B cell (primary cell): ENCODE results near the gene GPR25. TPM values are rescaled to one million over a fixed set of nuclear protein-coding genes. Genes with fewer than 3 reads are reported as not detected.

Experiments
- ATAC-seq: fragments of 200-7000 bp; cut with Tn5 transposase; one replicate; pipeline ENCODE4 v1.10.0; 2021; ENCODE audit warnings: low read depth, mild to moderate bottlenecking, moderate number of reproducible peaks, moderate library complexity
- CTCF ChIA-PET: fragments of 350-600 bp; sonication (Branson Sonifier 250); formaldehyde crosslinking; loops from one replicate; lab custom pipeline; 2021; ENCODE audit warnings: antibody characterized with exemption, inconsistent platforms; lab: Charles Lee
- POLR2A ChIA-PET: fragments of 350-600 bp; sonication (Branson Sonifier 250); formaldehyde crosslinking; loops from one replicate; lab custom pipeline; 2021; ENCODE audit warnings: antibody characterized with exemption; lab: Charles Lee
- DNase-seq: peaks from one replicate; pipeline ENCODE4 v3.0.0; 2013
- H2AFZ ChIP-seq: 2 replicates; pipeline ENCODE4 v1.6.1; 2012; ENCODE audit warnings: mild to moderate bottlenecking, low read depth, low read length; ENCODE audit not compliant: insufficient read depth, poor library complexity, severe bottlenecking
- H3K27ac ChIP-seq, 2 donors: 1 replicate in 1 of 2; 2 replicates in 1 of 2; pipeline ENCODE4 v1.5.1; 2012 to 2013; ENCODE audit warnings: low read length in 2 of 2, mild to moderate bottlenecking in 2 of 2, moderate library complexity in 1 of 2
- H3K27me3 ChIP-seq, 4 experiments: fragments of 200-600 bp in 1 of 4; sonication (generic) in 1 of 4; replicated peaks in 1 of 4; 1 replicate in 2 of 4; 2 replicates in 2 of 4; pipeline versions ENCODE4 v1.6.1 to v1.7.0; 2013 to 2016; ENCODE audit warnings: low read length in 3 of 4, mild to moderate bottlenecking in 2 of 4, mixed read lengths in 1 of 4, moderate library complexity in 1 of 4; ENCODE audit not compliant: insufficient read depth in 4 of 4, control insufficient read depth in 3 of 4; ENCODE audit errors: control extremely low read depth in 1 of 4
- H3K36me3 ChIP-seq, 2 experiments: replicated peaks in 1 of 2; 1 replicate in 1 of 2; 2 replicates in 1 of 2; pipeline versions ENCODE4 v1.6.1 to v1.7.1; 2013; ENCODE audit warnings: low read length in 1 of 2; ENCODE audit not compliant: insufficient read depth in 2 of 2, control insufficient read depth in 1 of 2; ENCODE audit errors: control extremely low read depth in 1 of 2, extremely low read depth in 1 of 2
- H3K4me1 ChIP-seq, 2 donors: fragments of 200-600 bp in 1 of 2; sonication (generic) in 1 of 2; 1 replicate in 1 of 2; 2 replicates in 1 of 2; pipeline versions ENCODE4 v1.5.1 to v1.6.1; 2013 to 2017; ENCODE audit warnings: low read length in 2 of 2; ENCODE audit not compliant: control insufficient read depth in 2 of 2, insufficient read depth in 2 of 2
- H3K4me2 ChIP-seq: replicated peaks from 2 replicates; pipeline ENCODE3; 2012; ENCODE audit warnings: mild to moderate bottlenecking, low read depth, low read length; ENCODE audit not compliant: poor library complexity, severe bottlenecking
- H3K4me3 ChIP-seq, 5 experiments: fragments of 200-600 bp in 1 of 5; sonication (generic) in 1 of 5; 1 replicate in 3 of 5; 2 replicates in 2 of 5; pipeline versions ENCODE4 v1.5.1 to v1.7.0; 2011 to 2016; ENCODE audit warnings: low read length in 4 of 5, mild to moderate bottlenecking in 4 of 5, low read depth in 2 of 5, control low read depth in 1 of 5, moderate library complexity in 1 of 5; ENCODE audit not compliant: insufficient read depth in 1 of 5; ENCODE audit errors: control extremely low read depth in 1 of 5, extremely low read depth in 1 of 5
- H3K79me2 ChIP-seq: fragments of 200-600 bp; sonication (generic); one replicate; pipeline ENCODE4 v1.6.0; 2016; ENCODE audit warnings: low read length; ENCODE audit not compliant: control insufficient read depth, insufficient read depth
- H3K9ac ChIP-seq: fragments of 200-600 bp; sonication (generic); 2 replicates; pipeline ENCODE4 v1.6.1; 2017; ENCODE audit warnings: mild to moderate bottlenecking, low read length, moderate library complexity
- H3K9me3 ChIP-seq, 3 donors: one replicate each; pipeline versions ENCODE4 v1.6.1 to v1.7.1; 2013; ENCODE audit warnings: low read length in 2 of 3; ENCODE audit not compliant: control insufficient read depth in 2 of 3, insufficient read depth in 1 of 3; ENCODE audit errors: control extremely low read depth in 1 of 3
- H4K20me1 ChIP-seq: 2 replicates; pipeline ENCODE4 v1.6.0; 2012; ENCODE audit warnings: mild to moderate bottlenecking, low read length; ENCODE audit not compliant: insufficient read depth, control insufficient read depth, poor library complexity, severe bottlenecking
- H3K27ac Mint-ChIP-seq: one replicate; pipeline ENCODE4 v1.8.0; 2021; ENCODE audit warnings: mixed read lengths
- H3K27me3 Mint-ChIP-seq: one replicate; pipeline ENCODE4 v1.8.0; 2021; ENCODE audit warnings: mixed read lengths
- H3K4me1 Mint-ChIP-seq: one replicate; pipeline ENCODE4 v1.8.0; 2021; ENCODE audit warnings: mixed read lengths
- H3K4me3 Mint-ChIP-seq: one replicate; pipeline ENCODE4 v1.8.0; 2021; ENCODE audit warnings: mixed read lengths
- H3K9me3 Mint-ChIP-seq: one replicate; pipeline ENCODE4 v1.8.0; 2022; ENCODE audit warnings: mixed read lengths; ENCODE audit not compliant: insufficient read depth
- EZH2 ChIP-seq: IDR thresholded peaks from 2 replicates; pipeline ENCODE4 v1.6.1; 2012; ENCODE audit warnings: borderline replicate concordance, low read depth, mild to moderate bottlenecking, moderate library complexity, low read length; ENCODE audit not compliant: insufficient read depth, poor library complexity, severe bottlenecking
- WGBS: methylation state at CpG from one replicate; pipeline ENCODE4 v1.1.5; 2013; ENCODE audit warnings: missing lambda C conversion rate; ENCODE audit not compliant: insufficient coverage; 5-methylcytosine and 5-hydroxymethylcytosine counted together
- intact Hi-C: fragments of 100-400 bp; cut with micrococcal nuclease; formaldehyde crosslinking; loops from one replicate; pipeline ENCODE4 v1.10.0; 2022
- polyA plus RNA-seq: library from polyadenylated mRNA; depleted of rRNA; stranded (reverse); fragments of >200 nt; gene quantifications from 2 replicates; pipeline ENCODE4 v1.2.3, GENCODE V29; 2012
- total RNA-seq, 2 donors: library from RNA; stranded (reverse); fragments of 120-200 nt in 1 of 2; gene quantifications; 1 replicate in 1 of 2; 2 replicates in 1 of 2; pipeline versions ENCODE4 v1.2.3 to v1.2.4, GENCODE V29; 2013 to 2022
- TF ChIP-seq, protein P1 (sequence below): fragments of 200-600 bp; IDR thresholded peaks from one replicate; pipeline ENCODE4 v1.8.0; 2022; ENCODE audit warnings: antibody characterized with exemption, mild to moderate bottlenecking

GPR25 gene
- total and polyA plus RNA-seq, 2 donors (not counting 1 experiment from before 2014, with no cell fraction given), result 1.8 to 3.1 TPM

- Histone ChIP-seq H3K4me3 (no peak overlapping the region), H2AFZ (no peak overlapping the region), H3K27me3 (peaks cover 0 to 40% (median 16%) of the 10 kb centered on the region in 4 experiments), H3K4me2 (no peak overlapping the region), H3K27ac (no peak overlapping the region), H4K20me1 (no peaks in the 10 kb centered on the region), H3K9me3 (no peaks in the 10 kb centered on the region), H3K79me2 (no peaks in the 10 kb centered on the region), H3K36me3 (no peaks in the 10 kb centered on the region), H3K9ac (no peak overlapping the region), H3K4me1 (peaks cover 42 to 56% of the 10 kb centered on the region in 2 donors)
- ATAC-seq (no peak), DNase-seq (no peak)
- peaks cover 19% of the 10 kb centered on the region for H3K27me3 Mint-ChIP-seq
- intact Hi-C loops, result no loop called here
- CTCF ChIA-PET, result no interaction called here
- peaks cover 52% of the 10 kb centered on the region for H3K4me1 Mint-ChIP-seq
- TF ChIP-seq EZH2, result no peak
- TF ChIP-seq, protein P1, sequence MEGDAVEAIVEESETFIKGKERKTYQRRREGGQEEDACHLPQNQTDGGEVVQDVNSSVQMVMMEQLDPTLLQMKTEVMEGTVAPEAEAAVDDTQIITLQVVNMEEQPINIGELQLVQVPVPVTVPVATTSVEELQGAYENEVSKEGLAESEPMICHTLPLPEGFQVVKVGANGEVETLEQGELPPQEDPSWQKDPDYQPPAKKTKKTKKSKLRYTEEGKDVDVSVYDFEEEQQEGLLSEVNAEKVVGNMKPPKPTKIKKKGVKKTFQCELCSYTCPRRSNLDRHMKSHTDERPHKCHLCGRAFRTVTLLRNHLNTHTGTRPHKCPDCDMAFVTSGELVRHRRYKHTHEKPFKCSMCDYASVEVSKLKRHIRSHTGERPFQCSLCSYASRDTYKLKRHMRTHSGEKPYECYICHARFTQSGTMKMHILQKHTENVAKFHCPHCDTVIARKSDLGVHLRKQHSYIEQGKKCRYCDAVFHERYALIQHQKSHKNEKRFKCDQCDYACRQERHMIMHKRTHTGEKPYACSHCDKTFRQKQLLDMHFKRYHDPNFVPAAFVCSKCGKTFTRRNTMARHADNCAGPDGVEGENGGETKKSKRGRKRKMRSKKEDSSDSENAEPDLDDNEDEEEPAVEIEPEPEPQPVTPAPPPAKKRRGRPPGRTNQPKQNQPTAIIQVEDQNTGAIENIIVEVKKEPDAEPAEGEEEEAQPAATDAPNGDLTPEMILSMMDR, result no peak
- no peaks in the 10 kb centered on the region for H3K9me3 Mint-ChIP-seq
- POLR2A ChIA-PET, result no interaction called here
- no peak overlapping the region for H3K4me3 Mint-ChIP-seq
- H3K27ac Mint-ChIP-seq, result no peak overlapping the region
Measured at GRCh38 chr1:200892958-200893357, 20.2 kb downstream of the GPR25 start.

- Histone ChIP-seq H3K27me3 (peaks cover 0 to 40% (median 16%) of the 10 kb centered on the region in 4 experiments), H3K9me3 (no peaks in the 10 kb centered on the region), H3K36me3 (no peaks in the 10 kb centered on the region), H3K9ac (no peak overlapping the region), H3K4me3 (no peak overlapping the region), H3K4me2 (no peak overlapping the region), H3K27ac (no peak overlapping the region), H3K79me2 (no peaks in the 10 kb centered on the region), H2AFZ (no peak overlapping the region), H4K20me1 (no peaks in the 10 kb centered on the region), H3K4me1 (peaks cover 37 to 51% of the 10 kb centered on the region in 2 donors)
- Mint-ChIP-seq H3K4me3 (no peak overlapping the region), H3K9me3 (no peaks in the 10 kb centered on the region), H3K4me1 (peaks cover 47% of the 10 kb centered on the region), H3K27me3 (peaks cover 19% of the 10 kb centered on the region), H3K27ac (no peak overlapping the region)
- ChIA-PET CTCF (no interaction called here), POLR2A (no interaction called here)
- WGBS, result 95% methylated on average over 6 of the region's 6 CpGs
- ATAC-seq, result no peak
- no peak for TF ChIP-seq EZH2
- TF ChIP-seq, protein P1, result no peak
- intact Hi-C loops, result no loop called here
- DNase-seq, result no peak
Measured at GRCh38 chr1:200893411-200893901, 20.7 kb downstream of the GPR25 start.
